GM12878 (cell line): ENCODE results near the gene MYG1.

Experiments
- CEBPB ChIP-seq, 2 experiments: fragments of 150-350 bp in 1 of 2; IDR thresholded peaks; 2 replicates each; pipeline ENCODE4 v1.6.1; 2012 to 2014; ENCODE audit warnings: low read depth in 2 of 2, low read length in 2 of 2, borderline replicate concordance in 1 of 2, inconsistent platforms in 1 of 2
- CTCF ChIP-seq, 3 experiments: IDR thresholded peaks in 2 of 3; conservative IDR thresholded peaks in 1 of 3; 2 replicates each; pipeline ENCODE4 v1.5.1; 2011; ENCODE audit warnings: low read depth in 3 of 3, low read length in 3 of 3, mild to moderate bottlenecking in 3 of 3, control low read depth in 2 of 3, moderate library complexity in 2 of 3, inconsistent platforms in 1 of 3, mixed read lengths in 1 of 3; ENCODE audit not compliant: control insufficient read depth in 2 of 3, insufficient read depth in 1 of 3; ENCODE audit errors: extremely low read depth in 1 of 3
- E2F8 ChIP-seq: fragments of 450-650 bp; IDR thresholded peaks from 2 replicates; pipeline ENCODE4 v1.6.1; 2018; ENCODE audit warnings: mild to moderate bottlenecking, low read depth, moderate library complexity; ENCODE audit not compliant: partially characterized antibody
- EP300 ChIP-seq, 2 experiments: fragments of 150-350 bp in 1 of 2; IDR thresholded peaks; 2 replicates each; pipeline ENCODE4 v1.6.1; 2011 to 2012; ENCODE audit warnings: low read depth in 2 of 2, low read length in 2 of 2, borderline replicate concordance in 1 of 2, improper control_type of control experiment in 1 of 2, inconsistent platforms in 1 of 2; ENCODE audit not compliant: control insufficient read depth in 1 of 2
- ETV6 ChIP-seq, 2 experiments: fragments of 450-650 bp in 1 of 2; IDR thresholded peaks in 1 of 2; conservative IDR thresholded peaks in 1 of 2; 2 replicates each; pipeline ENCODE4 v1.6.1; 2014; ENCODE audit warnings: antibody characterized with exemption in 1 of 2, borderline replicate concordance in 1 of 2, low read depth in 1 of 2, mild to moderate bottlenecking in 1 of 2, moderate library complexity in 1 of 2
- MYC ChIP-seq: IDR thresholded peaks from 2 replicates; pipeline ENCODE4 v1.6.1; 2011; ENCODE audit warnings: mild to moderate bottlenecking, low read length, moderate library complexity, inconsistent platforms; ENCODE audit not compliant: insufficient read depth, insufficient replicate concordance, insufficient read length, severe bottlenecking
- POLR2A ChIP-seq: IDR thresholded peaks from 2 replicates; pipeline ENCODE4 v1.6.1; 2011; ENCODE audit warnings: low read depth, mild to moderate bottlenecking, low read length
- POLR2AphosphoS5 ChIP-seq: IDR thresholded peaks from 2 replicates; pipeline ENCODE4 v1.6.1; 2011; ENCODE audit warnings: mild to moderate bottlenecking, low read length, inconsistent platforms
- RBBP5 ChIP-seq: fragments of 200-600 bp; sonication (generic); conservative IDR thresholded peaks from 2 replicates; pipeline ENCODE4 v1.6.1; 2016
- RCOR1 ChIP-seq: conservative IDR thresholded peaks from 2 replicates; pipeline ENCODE4 v1.6.1; 2012; ENCODE audit warnings: low read depth, low read length, improper control_type of control experiment
- SMAD1 ChIP-seq: fragments of 450-650 bp; IDR thresholded peaks from 2 replicates; pipeline ENCODE4 v1.6.1; 2018; ENCODE audit warnings: mild to moderate bottlenecking, low read depth; ENCODE audit not compliant: partially characterized antibody
- TF ChIP-seq, protein P1 (sequence below): IDR thresholded peaks from 2 replicates; pipeline ENCODE4 v1.6.1; 2011; ENCODE audit warnings: mild to moderate bottlenecking, low read depth, low read length, moderate library complexity; ENCODE audit not compliant: insufficient replicate concordance
- TF ChIP-seq, protein P2 (sequence below): IDR thresholded peaks from 2 replicates; pipeline ENCODE4 v1.6.1; 2012; ENCODE audit warnings: low read depth, low read length, improper control_type of control experiment

GRCh38 chr12:53346491-53346890 lies 47.0 kb downstream of the MYG1 start:
- TF ChIP-seq SMAD1, result no peak
- TF ChIP-seq, protein P1, sequence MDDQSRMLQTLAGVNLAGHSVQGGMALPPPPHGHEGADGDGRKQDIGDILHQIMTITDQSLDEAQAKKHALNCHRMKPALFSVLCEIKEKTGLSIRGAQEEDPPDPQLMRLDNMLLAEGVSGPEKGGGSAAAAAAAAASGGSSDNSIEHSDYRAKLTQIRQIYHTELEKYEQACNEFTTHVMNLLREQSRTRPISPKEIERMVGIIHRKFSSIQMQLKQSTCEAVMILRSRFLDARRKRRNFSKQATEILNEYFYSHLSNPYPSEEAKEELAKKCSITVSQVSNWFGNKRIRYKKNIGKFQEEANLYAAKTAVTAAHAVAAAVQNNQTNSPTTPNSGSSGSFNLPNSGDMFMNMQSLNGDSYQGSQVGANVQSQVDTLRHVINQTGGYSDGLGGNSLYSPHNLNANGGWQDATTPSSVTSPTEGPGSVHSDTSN, result no peak
- TF ChIP-seq RCOR1, result no peak
- no peak for TF ChIP-seq POLR2A
- no peak for TF ChIP-seq MYC
- TF ChIP-seq CTCF (IDR thresholded peaks at IDR 0.05 in 2 of 3, conservative IDR thresholded peaks at IDR 0.05 in 1 of 3; ENCODE audit: control insufficient read depth in 2 of 3, extremely low read depth in 1 of 3, insufficient read depth in 1 of 3, low read depth in 3 of 3, low read length in 3 of 3), result no peak
- no peak for TF ChIP-seq POLR2AphosphoS5
- TF ChIP-seq EP300 (IDR thresholded peaks at IDR 0.05; ENCODE audit: borderline replicate concordance in 1 of 2, control insufficient read depth in 1 of 2, low read depth in 2 of 2, low read length in 2 of 2), result no peak
- no peak for TF ChIP-seq ETV6 (conservative IDR thresholded peaks at IDR 0.05 in 1 of 2, IDR thresholded peaks at IDR 0.05 in 1 of 2; ENCODE audit: borderline replicate concordance in 1 of 2, low read depth in 1 of 2)
- TF ChIP-seq CEBPB (IDR thresholded peaks at IDR 0.05; ENCODE audit: borderline replicate concordance in 1 of 2, low read depth in 2 of 2, low read length in 2 of 2), result no peak
- no peak for TF ChIP-seq E2F8
- no peak for TF ChIP-seq RBBP5
- TF ChIP-seq, protein P2, sequence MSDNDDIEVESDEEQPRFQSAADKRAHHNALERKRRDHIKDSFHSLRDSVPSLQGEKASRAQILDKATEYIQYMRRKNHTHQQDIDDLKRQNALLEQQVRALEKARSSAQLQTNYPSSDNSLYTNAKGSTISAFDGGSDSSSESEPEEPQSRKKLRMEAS, result no peak
